Muscle layer of duodenum (tissue), 2 donors: Measurements from ENCODE around the gene XPNPEP2.

Source experiments
- H3K27ac ChIP-seq: one replicate; pipeline ENCODE4 v1.7.0; 2013; ENCODE audit warnings: mild to moderate bottlenecking, low read length
- H3K27me3 ChIP-seq: one replicate; pipeline ENCODE4 v1.7.0; 2013; ENCODE audit warnings: low read depth, mild to moderate bottlenecking, control low read depth, low read length
- H3K36me3 ChIP-seq, 2 donors: one replicate each; pipeline ENCODE4 v1.7.0; 2013; ENCODE audit warnings: low read length in 2 of 2, control low read depth in 1 of 2, mild to moderate bottlenecking in 1 of 2; ENCODE audit not compliant: insufficient read depth in 2 of 2, control insufficient read depth in 1 of 2
- H3K4me1 ChIP-seq, 2 donors: one replicate each; pipeline ENCODE4 v1.7.0; 2013; ENCODE audit warnings: low read length in 2 of 2, mild to moderate bottlenecking in 2 of 2, control low read depth in 1 of 2, moderate library complexity in 1 of 2; ENCODE audit not compliant: insufficient read depth in 2 of 2, control insufficient read depth in 1 of 2
- H3K4me3 ChIP-seq, 2 donors: one replicate each; pipeline ENCODE4 v1.7.0; 2013; ENCODE audit warnings: low read length in 2 of 2, low read depth in 1 of 2, mild to moderate bottlenecking in 1 of 2
- H3K9me3 ChIP-seq, 2 donors: one replicate each; pipeline ENCODE4 v1.7.0; 2013; ENCODE audit warnings: low read length in 2 of 2, control low read depth in 1 of 2, mild to moderate bottlenecking in 1 of 2; ENCODE audit not compliant: control insufficient read depth in 1 of 2
- donor health status: healthy.

The XPNPEP2 gene

DNA sequence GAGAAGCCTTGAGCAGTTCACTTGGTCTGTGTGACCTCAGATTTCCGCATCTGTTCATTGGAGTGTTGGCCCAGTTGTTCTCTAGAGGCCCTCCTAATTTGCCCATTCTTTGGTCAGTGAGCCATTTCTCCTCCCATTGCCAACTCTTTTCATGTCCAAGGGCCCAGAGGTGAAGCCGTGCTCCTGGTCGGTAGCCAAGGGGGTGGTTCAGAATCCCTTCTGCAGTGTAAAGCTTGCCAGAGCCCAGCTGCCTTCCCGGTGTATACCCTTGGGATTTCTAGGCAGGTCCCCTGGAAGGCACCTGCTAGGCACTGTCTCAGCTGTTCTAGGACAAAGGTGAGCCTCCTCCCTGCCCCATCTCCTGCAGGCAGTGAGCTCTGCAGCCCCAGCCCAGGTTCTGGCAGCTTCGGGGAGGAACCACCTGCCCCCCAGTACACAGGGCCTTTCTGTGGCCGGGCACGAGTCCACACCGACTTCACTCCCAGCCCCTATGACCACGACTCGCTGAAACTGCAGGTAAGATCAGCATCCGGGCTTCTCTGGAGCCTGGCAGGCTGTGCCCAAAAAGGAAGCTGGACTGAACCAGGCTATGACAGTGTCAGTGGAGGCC is 53.3 kb downstream of the XPNPEP2 start:
- no peaks in the 10 kb centered on the region for H3K9me3 ChIP-seq

GRCh38 chrX:129792586-129793291 is 54.0 kb downstream of the XPNPEP2 start:
- Histone ChIP-seq H3K27me3 (no peaks in the 10 kb centered on the region), H3K27ac (no peak overlapping the region), H3K4me1 (no peaks in the 10 kb centered on the region), H3K36me3 (peaks cover 0 to 2% of the 10 kb centered on the region in 2 donors), H3K9me3 (no peaks in the 10 kb centered on the region), H3K4me3 (no peak overlapping the region)

More for the DNA sequence above, 53.3 kb downstream of the XPNPEP2 start:
- Histone ChIP-seq H3K4me1 (no peaks in the 10 kb centered on the region), H3K27ac (no peak overlapping the region), H3K27me3 (no peaks in the 10 kb centered on the region), H3K4me3 (no peak overlapping the region), H3K36me3 (no peaks in the 10 kb centered on the region)

DNA sequence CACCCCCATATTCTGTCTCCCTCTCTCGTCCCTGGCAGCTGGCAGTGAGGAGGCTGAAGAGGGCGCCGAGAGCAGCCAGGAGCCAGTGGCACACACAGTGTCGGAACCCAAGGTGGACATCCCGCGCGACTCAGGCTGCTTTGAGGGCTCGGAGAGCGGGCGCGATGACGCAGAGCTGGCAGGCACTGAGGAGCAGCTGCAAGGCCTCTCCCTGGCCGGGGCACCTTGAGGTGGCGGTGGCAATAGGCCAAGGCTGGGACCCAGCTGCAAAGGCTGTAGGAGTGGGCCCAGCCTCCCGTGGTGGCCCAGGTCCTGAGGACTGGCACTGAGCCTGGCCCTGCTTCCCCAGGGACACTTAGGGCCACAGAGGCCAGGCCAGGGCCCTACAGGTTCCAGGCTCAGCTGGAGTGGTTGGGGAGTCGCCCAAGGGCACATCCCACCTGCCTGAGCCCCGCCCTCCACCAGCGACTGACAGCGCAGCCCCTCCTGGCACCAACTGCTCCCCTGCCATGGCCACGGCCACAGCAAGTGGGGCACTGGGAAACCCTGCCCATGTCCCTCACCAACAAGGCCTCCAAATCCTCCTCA is 54.9 kb downstream of the XPNPEP2 start:
- Histone ChIP-seq H3K4me1 (no peaks in the 10 kb centered on the region), H3K36me3 (peaks cover 0 to 6% of the 10 kb centered on the region in 2 donors), H3K27me3 (no peaks in the 10 kb centered on the region), H3K9me3 (no peaks in the 10 kb centered on the region), H3K4me3 (no peak overlapping the region), H3K27ac (no peak overlapping the region)

GRCh38 chrX:129795584-129795983 is 56.8 kb downstream of the XPNPEP2 start:
- H3K36me3 ChIP-seq: peaks cover 0 to 6% of the 10 kb centered on the region in 2 donors
- H3K27ac ChIP-seq: no peak overlapping the region
- no peaks in the 10 kb centered on the region for H3K27me3 ChIP-seq
- no peaks in the 10 kb centered on the region for H3K4me1 ChIP-seq
- H3K9me3 ChIP-seq: no peaks in the 10 kb centered on the region
- no peak overlapping the region for H3K4me3 ChIP-seq

DNA sequence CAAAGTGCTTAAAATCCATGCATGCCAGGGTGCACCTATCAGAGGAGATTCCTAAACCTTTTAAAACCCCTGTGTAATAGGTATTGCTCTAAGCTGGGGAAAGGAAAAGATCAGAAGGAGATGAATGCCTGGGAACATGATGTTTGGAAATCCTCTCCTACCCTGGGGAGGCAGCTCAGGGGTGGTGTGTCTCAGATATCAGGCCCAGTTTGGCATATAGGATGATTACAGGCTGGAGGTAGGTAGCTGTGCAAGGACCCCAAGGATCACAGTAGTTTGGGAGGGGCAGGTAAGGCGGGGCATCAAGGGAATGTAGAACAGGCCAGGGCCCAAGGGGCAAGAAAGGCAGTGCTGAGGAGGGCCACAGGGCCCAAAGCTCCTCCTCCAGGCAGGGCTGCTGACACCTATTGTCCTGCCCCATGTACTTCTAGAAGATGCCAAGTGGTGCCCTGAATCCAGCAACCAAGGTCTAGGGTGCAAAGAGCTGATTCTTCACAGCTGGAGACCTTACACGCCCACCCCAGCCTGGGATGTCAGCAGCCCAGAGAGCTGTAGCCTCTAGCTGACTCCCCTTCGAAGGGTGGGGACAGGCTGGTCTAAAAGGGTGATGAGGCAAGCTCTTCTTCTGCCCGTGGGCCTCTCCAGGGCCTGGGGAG is 58.6 kb downstream of the XPNPEP2 start:
- Histone ChIP-seq H3K4me1 (no peaks in the 10 kb centered on the region), H3K36me3 (peaks cover 0 to 6% of the 10 kb centered on the region in 2 donors)

GRCh38 chrX:129798456-129798855 is 59.7 kb downstream of the XPNPEP2 start:
- Histone ChIP-seq H3K27ac (no peak overlapping the region), H3K4me3 (no peak overlapping the region), H3K4me1 (no peaks in the 10 kb centered on the region), H3K36me3 (peaks cover 0 to 6% of the 10 kb centered on the region in 2 donors), H3K27me3 (no peaks in the 10 kb centered on the region), H3K9me3 (no peaks in the 10 kb centered on the region)

More for the DNA sequence above, 58.6 kb downstream of the XPNPEP2 start:
- no peaks in the 10 kb centered on the region for H3K9me3 ChIP-seq
- no peak overlapping the region for H3K4me3 ChIP-seq
- no peak overlapping the region for H3K27ac ChIP-seq
- no peaks in the 10 kb centered on the region for H3K27me3 ChIP-seq

DNA sequence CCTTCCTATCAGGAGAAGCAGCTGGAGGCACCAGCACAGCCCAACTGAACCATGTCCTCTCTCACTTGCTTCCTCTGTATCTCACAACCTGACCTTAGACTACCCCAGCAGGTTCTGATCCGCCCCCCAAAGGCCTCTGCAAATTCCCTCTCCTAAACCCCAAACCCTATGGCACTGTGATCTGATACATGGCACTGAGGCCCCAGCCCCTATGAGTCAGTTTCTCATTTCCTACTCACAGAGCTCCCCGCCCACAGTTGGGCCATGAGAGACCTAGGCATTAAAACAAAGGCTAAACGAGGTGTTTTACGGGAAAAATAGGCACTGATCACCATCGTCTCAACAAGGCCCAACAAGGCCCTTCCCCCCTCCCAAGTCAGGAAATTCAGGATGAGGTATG is 60.1 kb downstream of the XPNPEP2 start:
- no peaks in the 10 kb centered on the region for H3K27me3 ChIP-seq
- H3K27ac ChIP-seq: no peak overlapping the region
- no peak overlapping the region for H3K4me3 ChIP-seq
- H3K36me3 ChIP-seq: peaks cover under 1 to 6% of the 10 kb centered on the region in 2 donors
- no peaks in the 10 kb centered on the region for H3K4me1 ChIP-seq
- no peaks in the 10 kb centered on the region for H3K9me3 ChIP-seq

- no peak overlapping the region for H3K27ac ChIP-seq
- H3K4me3 ChIP-seq: no peak overlapping the region
- no peaks in the 10 kb centered on the region for H3K9me3 ChIP-seq
- no peaks in the 10 kb centered on the region for H3K4me1 ChIP-seq
- no peaks in the 10 kb centered on the region for H3K27me3 ChIP-seq
- H3K36me3 ChIP-seq: peaks cover 4 to 17% of the 10 kb centered on the region in 2 donors
These were observed 61.4 kb downstream of the XPNPEP2 start for GRCh38 chrX:129800186-129800585.

GRCh38 chrX:129802863-129803262 is 64.1 kb downstream of the XPNPEP2 start:
- H3K4me3 ChIP-seq: no peak overlapping the region
- H3K27me3 ChIP-seq: no peaks in the 10 kb centered on the region
- H3K36me3 ChIP-seq: peaks cover 4 to 22% of the 10 kb centered on the region in 2 donors
- no peaks in the 10 kb centered on the region for H3K4me1 ChIP-seq
- no peak overlapping the region for H3K27ac ChIP-seq
- no peaks in the 10 kb centered on the region for H3K9me3 ChIP-seq

DNA sequence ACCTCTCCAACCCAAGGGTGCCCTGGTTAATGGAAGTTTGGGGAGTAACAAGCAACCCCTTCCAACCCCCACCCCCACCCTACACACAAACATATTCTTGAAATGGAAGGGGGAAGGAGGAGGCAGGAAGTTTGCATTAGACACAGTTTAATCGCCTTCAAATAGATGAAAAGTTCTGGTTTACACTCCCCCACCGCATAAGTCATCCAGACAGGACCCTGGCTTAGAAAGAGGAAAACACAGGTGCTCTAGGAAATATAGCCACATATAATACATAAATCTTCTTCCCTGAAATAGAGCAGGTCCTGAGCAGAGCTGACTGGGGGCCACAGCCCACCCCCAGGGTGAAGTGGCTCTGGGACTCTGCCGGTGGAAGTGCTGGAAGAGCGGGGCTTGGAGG is 66.0 kb downstream of the XPNPEP2 start:
- H3K36me3 ChIP-seq: peaks cover 4 to 23% of the 10 kb centered on the region in 2 donors
- no peaks in the 10 kb centered on the region for H3K4me1 ChIP-seq
- no peak overlapping the region for H3K4me3 ChIP-seq
- no peak overlapping the region for H3K27ac ChIP-seq
- H3K9me3 ChIP-seq: no peaks in the 10 kb centered on the region
- no peaks in the 10 kb centered on the region for H3K27me3 ChIP-seq

- H3K4me1 ChIP-seq: no peaks in the 10 kb centered on the region
- no peak overlapping the region for H3K27ac ChIP-seq
- no peaks in the 10 kb centered on the region for H3K9me3 ChIP-seq
- H3K36me3 ChIP-seq: peaks cover 9 to 39% of the 10 kb centered on the region in 2 donors
- H3K4me3 ChIP-seq: no peak overlapping the region
- no peaks in the 10 kb centered on the region for H3K27me3 ChIP-seq
These were observed 69.5 kb downstream of the XPNPEP2 start for GRCh38 chrX:129808158-129808828.
